CD4-positive, alpha-beta T cell treated with Interleukin-6 at 100 ng/mL for 8 hours (primary cell): Measurements from ENCODE around the gene WWC1.
"Not testable (repeated sequence)": the region's sequence is repeated elsewhere in the genome, so short reads cannot be mapped to it uniquely, and the experiment has no call there.

Source experiments
- DNase-seq: peaks from one replicate; pipeline ENCODE4 v3.0.0-alpha.2; 2020; ENCODE audit warnings: mixed read lengths, low spot score

The WWC1 gene

DNA sequence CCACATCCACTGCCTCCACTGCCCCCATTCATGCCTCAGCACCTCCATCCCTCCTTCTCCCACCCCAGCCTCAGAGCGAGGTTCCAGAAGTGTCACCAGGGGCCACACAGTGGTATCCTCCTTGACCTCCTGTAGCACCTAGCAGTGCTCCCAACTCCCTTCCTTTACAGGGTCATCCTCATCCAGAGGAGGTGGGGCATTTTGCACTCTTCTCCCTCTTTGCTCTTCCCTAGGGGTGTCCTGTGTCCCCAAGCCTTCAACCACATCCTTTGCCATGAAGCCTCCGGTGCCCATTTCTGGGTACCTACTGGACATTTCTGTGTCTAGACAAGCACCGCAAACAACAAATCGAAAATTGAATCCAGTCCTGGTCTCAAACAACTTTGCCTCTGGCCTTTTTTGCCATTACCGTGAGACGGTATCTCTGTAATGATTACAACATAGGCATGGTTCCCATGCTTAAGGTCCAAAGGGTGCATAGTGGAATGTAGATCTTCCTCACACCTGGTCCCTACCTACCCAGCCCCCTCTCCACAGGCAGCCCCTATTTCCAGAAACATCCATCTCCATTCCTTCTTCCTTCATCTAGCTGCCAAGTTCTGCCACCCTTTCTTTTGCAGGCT, 17.6 kb downstream of the WWC1 start:
- DNase-seq, result no peak

DNA sequence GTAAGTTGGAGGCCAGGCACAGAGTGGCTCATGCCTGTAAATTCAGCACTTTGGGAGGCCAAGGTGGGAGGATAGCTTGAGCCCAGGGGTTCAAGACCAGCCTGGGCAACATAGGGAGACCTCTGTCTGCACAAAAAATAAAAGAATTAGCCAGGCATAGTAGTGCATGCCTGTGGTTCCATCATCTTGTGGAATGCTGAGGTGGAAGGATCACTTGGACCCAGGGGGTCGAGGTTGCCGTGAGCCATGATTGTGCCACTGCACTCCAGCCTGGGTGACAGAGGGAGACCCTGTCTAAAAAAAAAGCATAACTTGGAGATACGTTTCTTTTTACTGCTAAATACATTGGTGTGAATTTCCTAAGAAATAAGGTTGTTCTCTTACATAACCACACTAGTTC, 19.1 kb downstream of the WWC1 start:
- not testable (repeated sequence) for DNase-seq

DNA sequence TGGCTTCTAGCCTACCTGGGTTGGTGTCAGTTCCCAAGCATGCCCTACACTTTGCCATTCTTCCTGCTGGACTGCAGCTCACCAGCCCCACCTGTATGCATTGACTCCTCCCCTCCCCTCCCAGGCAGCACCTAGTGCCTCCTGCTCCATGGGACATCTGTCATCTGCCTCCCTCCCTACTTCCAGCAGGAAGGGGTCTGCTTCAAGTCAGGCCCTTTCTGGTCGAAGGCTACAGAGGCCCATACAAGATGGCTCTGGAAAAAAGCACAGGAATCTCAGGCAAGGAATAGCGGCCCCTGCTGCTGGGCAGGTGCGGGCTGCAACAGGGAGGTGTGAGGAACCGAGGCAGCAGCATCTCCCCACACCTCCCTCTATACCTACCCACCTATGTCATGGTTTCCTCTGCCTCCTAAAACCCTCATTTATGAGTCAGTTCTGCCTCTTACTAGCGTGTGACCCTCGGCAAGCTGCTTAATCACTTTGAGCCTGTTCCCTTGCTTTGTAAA, 19.7 kb downstream of the WWC1 start:
- DNase-seq, result no peak

DNA sequence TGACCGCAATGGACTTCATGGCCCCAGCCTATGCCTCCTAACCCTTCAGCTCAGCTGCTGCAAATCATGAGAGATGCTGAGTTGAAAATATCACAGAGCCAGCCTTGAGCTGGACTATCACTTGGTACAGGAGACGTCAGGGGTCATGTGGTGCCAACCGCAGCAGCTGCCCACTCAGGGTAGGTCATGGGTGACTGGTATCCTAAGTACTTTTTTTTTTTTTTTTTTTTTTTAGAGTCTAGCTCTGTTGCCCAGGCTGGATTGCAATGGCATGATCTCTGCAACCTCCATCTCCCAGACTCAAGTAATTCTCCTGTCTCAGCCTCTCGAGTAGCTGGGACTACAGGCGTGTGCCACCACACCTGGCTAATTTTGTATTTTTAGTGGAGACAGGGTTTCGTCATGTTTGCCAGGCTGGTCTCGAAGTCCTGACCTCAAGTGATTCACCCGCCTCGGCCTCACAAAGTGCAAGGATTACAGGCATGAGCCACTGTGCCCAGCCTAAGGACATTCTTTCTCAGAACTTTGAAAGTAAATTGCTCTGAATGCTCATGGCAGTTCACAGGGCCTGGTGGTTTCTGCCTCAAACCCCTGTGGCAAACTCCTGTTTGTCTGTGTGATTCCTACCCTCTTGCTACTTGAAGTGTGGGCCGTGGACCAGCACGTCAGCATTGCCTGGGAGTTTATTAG, 21.3 kb downstream of the WWC1 start:
- DNase-seq, result no peak

DNA sequence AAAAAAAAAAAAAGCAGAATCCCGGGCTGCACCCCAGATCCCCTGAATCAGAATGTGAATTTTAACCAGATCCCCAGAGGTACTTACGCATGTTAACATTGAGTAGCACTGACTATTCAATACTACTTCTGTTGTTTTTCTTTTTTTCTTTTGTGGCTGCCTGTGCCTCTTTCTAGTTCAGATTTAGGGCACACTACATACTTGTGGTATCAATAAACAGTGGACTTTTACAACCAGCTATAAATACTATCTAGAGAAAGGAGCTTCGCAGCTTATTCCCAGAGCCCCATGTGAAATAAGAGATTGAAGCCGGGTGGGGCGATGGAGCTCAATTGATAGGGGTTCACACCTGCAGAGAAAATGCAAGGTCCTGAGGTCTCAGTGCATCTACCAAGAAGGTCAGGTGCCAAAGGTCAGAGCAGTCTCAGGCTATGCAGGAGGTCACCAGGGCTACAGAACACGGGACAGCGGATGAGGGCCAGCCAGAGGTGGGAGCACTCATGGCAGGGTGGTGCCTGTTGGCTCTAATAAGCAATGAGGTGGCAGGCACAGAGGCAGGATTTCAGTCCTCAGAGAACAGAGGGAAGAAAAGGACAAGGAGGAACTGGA, 22.3 kb downstream of the WWC1 start:
- DNase-seq, result no peak

DNA sequence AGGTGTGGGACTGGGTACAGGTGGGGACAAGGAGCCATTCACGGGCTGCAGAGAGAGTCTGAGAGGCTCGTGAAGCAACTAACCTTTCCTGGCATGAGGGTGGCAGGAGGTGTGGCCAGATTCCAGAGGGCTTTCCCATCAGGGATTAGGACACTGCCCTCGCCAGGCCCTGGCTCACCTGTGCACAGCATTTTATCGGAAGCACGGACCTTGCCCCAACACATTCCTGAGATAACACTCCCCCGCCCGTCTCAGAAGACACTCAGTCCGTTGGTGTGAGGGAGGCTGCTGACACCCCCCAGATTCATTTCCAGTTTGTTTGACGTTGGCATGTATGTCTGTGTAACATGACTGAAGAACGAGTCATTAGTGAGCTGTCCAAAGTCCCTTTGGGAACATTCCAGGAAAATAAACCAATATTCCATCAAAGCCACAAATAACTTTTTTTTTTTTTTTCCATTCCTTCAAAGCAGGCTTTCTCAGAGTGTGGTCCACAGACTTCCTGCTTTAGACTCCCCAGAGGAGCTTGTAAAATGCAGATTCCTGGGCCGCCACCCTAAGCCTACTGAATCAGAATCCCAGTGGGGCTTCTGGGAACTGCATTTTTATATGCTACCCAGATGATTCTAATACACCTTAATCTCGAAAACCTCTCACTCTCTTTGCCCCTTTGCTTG, 23.4 kb downstream of the WWC1 start:
- no peak for DNase-seq

DNA sequence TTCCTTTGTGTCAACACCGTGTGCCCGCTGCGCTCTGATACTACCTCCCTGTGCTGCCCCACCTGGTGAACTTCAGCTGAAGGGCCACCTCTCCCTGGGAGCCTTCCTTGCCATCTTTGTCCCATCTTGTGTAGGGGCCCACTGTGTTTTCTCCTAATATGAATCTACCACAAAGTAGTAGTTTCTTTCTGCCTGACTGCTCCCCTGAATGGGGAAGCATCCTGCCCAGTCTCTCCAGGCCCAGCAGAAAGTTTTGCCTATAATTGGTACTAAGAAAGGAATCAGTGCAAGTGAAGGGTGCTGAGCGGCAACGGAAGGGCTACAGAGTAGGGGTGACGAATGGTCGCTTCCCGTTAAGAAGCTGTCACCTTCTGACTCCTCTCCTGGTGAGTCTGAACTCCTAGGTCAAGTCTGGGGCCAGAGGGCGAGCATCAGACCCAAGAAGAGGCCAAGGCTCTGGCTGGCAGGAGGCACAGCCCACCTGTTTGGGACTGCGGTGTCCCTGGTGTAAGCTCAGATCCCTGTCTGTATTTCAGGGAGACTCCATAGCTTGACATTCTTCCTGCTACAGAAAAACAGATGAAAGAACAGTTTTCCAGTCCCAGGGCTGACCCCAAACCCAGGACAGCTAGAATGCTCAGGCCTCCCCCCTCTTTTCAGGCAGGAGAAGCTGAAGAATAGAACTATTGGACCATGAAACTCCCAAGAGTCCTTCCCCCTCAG, 24.1 kb downstream of the WWC1 start:
- no peak for DNase-seq

DNA sequence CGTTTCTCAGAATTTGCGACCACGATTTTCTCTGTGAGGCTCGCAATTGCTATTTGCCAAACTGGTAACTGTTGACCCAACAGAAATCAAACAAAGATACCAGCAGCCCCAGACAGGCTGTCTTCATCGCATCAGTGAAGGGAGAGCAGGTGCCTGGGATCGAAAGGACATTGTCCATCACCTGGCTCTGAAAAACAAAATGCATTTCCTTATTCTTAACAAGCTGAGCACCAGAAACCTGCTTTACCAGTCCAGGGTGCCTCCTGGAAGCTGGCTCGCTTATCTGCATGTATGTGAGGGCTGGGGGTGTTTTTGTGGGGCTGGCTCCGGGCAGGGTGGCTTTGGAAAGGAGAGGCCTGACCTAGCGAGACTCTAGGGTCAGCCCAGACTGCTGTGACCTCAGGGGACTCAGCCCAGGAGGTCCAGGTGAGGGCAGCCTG, 24.7 kb downstream of the WWC1 start:
- DNase-seq, result no peak

DNA sequence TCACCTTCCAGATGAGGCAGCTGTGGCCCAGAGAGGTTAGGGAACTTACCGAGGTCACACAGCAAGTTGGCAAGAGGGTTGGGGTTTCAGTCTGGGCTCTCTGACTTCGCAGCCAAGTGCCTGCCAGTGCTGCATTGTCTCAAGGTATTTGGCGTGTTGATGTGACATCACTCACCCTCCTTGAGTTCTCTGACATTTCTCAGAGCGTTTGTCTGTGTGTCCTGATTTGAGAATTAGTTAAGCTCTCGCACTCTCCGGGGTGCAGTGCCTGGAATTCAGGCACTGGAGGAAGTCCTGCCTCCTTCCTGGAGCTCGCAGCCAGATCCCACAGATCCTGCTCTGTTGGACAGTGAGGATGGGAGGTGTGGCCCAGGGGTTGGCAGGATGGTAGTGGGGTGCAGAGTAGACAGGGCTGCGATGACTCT, 25.7 kb downstream of the WWC1 start:
- DNase-seq, result no peak

DNA sequence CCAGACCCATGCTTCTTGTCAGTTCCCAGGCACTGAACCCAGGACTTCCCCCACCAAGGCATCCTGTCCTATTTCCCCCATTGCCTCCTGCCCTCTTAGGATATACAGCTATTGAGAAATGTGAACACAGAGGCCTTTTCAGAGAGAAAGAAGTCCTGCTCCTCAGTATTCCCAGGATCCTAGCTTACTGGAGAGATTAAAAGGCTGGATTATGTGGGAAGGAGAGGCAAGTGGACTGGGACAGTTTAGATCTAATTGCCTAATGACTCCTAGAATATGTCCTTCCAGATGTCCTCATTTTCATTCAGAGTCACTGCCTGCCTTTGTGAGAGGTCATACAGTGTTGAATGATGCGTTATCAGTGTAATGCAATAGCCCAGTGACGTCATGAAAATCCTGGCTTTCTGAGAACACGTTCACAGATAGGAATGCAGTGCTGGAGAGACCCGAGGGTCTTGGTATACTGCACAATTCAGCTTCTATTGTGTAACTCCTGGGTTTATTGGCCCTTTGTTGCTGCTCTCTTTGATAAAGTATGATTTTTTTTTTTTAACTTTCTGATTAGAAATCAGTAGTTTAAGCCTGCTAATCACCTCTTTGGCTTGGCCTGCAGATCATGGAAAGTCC, 26.2 kb downstream of the WWC1 start:
- DNase-seq, result no peak

DNA sequence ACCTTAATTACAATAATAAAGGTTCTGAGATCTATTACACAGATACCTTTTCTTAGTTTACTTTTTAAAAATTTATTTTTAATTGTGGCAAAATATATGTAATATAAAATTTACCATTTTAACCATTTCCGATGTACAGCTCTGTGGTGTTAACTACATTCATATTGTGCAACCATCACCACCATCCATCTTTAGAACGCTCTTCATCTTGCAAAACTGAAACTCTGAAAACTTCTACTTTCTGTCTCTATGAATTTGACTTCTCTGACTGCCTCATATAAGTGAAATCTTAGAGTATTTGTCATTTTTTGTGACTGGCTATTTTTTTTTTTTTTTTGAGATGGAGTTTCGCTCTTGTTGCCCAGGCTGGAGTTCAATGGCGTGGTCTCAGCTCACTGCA, 26.8 kb downstream of the WWC1 start:
- DNase-seq, result no peak

DNA sequence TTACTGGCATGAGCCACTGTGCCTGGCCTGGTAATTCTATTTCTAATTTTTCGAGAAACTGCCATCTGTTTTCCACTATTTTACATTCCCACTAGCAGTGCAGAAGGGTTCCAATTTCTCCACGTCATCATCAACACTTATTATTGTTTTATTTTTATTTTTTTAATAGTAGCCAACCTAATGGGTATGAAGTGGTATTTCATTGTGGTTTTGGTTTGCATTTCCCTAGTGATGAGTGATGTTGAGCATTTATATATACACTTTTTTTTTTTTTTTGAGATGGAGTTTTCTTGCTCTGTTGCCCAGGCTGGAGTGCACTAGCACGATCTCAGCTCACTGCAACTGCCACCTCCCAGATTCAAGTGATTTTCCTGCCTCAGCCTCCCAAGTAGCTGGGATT, 28.3 kb downstream of the WWC1 start:
- DNase-seq, result no peak

DNA sequence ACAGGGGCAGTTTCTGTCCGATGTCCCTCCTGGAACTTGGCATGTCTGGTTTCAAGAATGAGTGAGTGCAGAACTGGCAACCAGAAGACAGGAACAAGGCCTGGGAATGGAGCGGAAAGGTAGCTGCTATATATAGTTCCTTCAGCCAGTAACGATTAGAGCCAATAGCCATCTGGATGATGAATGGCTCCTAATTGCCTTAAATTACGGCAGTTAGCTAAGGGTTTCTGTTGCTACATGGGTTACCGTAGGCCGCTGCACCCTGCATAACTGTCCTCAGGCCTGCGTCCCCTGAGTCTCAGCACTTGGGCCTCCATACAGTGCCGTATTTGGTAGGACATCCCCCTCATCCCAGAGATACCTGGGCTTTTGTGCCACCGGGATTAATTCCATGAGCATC, 29.4 kb downstream of the WWC1 start:
- no peak for DNase-seq

DNA sequence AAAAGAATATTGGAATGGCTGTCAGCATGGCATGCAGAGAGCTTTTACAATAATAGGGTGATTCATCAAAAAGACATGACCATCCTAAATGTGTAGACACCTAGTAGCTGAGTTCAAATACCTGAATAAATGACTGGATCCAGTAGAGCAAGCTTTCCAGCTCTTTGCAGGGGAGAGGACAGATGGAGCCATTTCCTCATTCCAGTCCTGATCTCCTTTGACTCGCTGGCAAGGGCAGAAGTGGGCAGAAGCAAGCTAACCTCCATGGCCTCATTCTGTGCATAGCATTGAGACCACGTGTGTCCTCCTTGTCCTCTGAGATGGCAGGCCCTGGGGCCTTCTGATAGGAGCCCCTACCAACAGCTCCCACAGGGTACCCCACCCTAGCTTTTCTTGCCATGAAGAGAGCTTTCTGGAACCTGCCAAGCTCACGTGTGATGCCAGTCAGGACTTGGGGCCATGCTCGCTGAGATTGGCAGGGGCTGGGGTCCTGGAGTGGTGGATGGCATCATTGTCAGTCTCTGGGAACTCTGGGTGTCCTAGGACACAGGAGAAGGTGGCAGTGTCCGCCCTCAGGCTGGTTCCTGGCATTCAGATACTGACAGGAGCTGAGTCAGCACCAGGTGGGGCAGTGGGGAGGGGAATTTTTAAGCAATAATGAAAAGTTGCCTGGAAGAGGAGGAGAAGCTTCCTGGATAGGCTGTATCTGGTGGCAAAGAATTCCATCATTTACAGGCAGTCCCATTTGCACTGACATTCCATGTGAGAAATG, 33.6 kb downstream of the WWC1 start:
- no peak for DNase-seq

DNA sequence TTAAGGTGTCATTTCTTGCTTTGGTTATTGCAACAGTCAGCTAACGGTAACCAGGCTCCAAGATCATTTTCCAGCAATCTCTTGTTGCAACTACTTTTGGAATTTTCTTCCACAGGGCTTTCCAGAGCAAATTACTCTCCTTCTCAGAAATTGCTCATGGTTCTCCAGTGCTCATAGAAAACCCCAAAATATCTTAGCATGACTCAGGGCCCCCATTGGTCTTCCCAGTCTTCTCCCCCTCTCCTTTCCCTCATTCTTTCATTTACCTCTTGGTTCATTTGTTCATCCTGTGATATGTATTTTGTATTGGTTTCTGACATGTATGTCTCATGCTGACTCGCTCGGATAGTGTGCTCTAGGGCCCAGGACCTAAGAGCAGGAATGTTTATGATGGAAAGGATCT, 35.6 kb downstream of the WWC1 start:
- DNase-seq, result no peak

DNA sequence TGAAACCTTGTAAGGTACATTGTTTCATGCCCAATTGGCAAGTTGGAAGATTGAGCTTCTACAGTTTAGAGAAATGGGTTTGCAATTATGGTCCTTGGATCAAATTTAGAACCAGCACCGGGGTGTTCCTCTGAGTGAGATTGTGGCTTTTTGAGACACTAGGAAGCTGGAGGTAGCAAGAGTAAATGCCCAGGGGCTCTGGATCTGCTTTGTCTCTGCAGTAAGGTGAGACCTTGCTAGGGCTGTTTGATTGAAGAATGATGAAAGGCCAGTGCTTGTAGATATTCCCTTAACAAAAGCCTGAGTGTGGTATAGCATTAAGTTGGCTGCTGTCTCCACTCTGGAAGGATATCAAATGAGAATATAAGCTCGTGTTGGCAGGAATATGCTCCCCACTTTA, 36.0 kb downstream of the WWC1 start:
- no peak for DNase-seq

DNA sequence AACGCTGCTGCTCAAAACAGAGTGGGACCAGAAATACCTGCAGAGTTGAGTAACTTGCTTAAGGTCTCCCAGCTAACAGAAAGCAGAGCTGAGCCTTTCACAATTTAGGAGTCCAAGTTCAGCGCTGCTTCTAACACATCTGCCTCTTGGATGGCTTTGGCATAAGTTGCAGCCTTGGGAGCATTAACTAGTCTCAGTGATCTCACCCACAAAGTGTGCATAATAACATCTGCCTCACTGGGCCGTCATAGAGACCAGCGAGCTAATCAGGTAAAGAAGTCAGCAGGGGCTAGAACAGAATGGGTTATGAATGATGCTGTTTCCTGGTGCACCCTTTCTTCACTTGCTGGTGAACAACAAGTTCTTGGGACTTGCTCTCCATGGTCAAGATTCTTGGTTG, 36.5 kb downstream of the WWC1 start:
- no peak for DNase-seq

DNA sequence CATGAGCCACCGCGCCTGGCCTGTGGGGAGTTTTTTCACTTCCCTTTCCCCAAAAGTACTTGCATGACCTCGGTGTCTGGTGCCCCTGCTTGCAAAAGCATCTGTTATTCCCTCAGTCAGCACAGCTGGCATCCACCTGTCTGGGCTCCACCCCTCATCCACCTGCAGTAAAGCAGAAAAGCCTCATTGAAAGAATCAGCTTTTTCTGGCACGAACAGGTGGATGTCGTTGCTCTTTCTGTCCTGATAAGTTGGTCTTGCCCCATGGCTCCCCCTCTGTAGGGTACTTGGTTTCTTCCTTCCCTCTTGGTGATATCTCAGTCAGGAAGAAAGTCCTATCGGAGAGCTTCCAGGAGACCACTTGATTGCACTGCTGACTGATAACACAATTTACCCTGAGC, 37.4 kb downstream of the WWC1 start:
- no peak for DNase-seq

DNA sequence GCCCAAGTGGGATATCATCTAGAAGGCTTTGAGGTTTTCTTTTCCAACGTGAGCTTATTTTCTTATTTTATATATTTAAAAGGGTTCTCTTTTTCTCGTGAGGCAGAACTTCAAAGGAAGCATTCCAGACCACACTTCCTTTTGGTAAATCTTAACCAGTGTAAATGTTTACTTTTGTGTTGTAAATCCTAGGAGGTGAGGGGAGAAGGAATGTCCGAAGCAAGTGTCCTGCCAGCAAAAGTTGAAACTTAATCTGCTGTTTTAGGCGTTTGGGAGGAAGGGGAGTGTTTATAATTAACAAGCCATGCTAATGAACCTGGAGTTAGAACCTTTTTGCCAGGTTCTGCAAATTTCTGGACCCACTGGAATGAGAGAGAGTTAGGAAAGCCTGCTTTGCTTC, 37.9 kb downstream of the WWC1 start:
- DNase-seq, result no peak

DNA sequence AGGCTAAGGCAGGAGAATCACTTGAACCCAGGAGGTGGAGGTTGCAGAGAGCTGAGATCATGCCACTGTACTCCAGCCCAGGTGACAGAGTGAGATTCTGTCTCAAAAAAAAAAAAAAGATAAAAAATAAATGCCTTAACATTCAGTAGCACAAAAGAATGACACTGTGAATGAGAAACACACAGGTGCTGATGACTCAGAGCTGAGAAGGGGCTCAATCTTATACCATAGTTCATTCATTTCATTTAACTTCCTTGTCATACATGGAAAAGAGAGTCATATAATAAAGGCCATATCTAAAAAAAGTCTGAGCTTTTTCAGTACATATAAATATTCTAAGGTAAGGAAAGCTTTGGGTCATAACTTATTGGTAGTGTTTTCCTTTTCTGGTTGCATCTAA, 40.6 kb downstream of the WWC1 start:
- DNase-seq, result no peak

DNA sequence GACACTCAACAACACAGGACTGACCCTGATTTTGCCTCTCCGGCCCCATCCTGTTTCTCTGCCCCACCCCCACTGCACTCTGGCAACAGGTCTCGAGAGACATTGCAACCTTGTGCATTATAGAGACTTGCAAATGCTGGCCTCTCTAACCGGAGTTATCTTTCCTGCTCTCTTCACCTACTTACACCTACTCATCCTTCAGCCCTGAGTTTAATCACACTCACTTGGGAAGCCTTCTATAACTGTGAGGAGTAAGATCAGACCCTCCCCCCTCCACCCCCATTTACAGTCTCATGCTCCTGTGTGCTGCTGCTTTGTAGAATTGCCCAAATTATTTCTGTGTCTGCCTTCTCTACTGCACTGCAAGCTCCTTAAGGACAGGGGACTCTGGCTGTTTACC, 42.8 kb downstream of the WWC1 start:
- no peak for DNase-seq
